Stimulated activated CD4-positive, alpha-beta T cell treated with anti-CD3 and anti-CD28 coated beads, Interleukin-4, amount 100 ng/mL, for 4 hours (primary cell): ENCODE data around the gene ELOVL3.
"Not testable (repeated sequence)": the region's sequence is repeated elsewhere in the genome, so short reads cannot be mapped to it uniquely, and the experiment has no call there.

Source experiments
- DNase-seq, 2 experiments: peaks; one replicate each; pipeline ENCODE4 v3.0.0-alpha.2; 2020

Gene ELOVL3

DNA sequence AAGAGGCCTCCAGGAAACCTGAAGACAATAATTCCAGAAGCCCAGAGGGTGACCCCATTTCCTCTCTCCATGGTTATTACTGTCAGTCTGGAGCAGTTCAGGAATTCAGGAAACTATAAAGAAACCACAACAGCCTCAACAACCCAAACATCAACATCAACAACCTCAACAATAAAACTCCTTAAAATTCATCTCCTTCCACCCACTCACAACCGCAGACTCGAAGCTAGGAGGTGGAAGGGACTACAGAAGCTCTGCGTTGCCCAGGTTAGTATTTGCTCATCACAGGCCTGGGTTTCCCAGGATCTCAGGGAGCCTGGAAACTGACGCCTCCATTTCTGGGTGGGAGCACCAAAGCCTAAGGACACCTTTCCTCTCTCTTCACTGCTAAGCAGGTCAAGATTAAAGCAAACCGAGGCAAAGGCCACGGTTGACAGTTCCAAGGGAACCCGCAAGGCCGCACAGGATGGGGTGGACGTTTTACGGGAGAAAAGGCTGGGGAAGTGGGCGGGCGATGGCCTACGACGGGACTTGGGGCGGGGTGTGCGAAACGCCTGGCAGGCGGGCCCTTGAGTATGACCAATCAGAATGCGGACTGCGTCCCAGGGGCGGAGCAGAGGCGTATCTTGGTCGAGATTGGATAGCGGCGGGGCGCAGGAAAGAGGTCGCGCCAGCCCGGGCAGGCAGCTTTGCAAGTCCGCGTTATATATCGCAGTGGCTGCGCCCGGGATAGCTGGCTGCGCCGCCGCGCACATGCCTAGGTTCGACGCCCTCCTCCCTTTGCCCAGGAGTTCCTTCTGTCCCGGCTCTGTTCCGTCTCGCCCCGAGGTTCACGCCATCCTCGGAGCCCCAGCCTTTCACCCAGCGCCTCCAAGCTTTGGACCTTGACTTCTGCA lies at the start of gene ELOVL3:
TSS of gene ELOVL3 (plus strand) at position 654 of the 896 bp plus-strand sequence. CDS start 250 bp downstream, outside the sequence.
- peak; percentile 76 to 80 for DNase-seq

GRCh38 chr10:102184606-102185005 lies 41.5 kb upstream of the ELOVL3 start:
- no peak for DNase-seq

DNA sequence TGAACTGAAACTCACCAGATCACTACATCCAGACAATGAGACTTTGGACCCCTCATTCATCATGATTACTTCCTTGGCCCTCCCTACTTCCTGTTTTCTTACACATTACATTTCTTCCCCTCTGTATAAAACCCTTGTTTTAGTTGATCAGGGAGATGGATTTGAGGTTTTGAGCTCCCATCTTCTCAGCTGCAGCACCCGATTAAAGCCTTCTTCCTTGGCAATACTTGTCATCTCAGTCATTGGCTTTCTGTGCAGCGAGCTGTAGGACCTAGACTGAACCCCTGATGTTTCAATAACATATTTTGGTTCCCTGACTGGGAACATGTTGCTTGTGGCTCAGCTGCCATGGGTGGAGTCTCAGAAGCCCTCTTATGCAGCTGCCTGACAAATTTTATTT lies 40.8 kb upstream of the ELOVL3 start:
- no peak for DNase-seq

GRCh38 chr10:102185811-102186527 lies 40.1 kb upstream of the ELOVL3 start:
- no peak for DNase-seq

DNA sequence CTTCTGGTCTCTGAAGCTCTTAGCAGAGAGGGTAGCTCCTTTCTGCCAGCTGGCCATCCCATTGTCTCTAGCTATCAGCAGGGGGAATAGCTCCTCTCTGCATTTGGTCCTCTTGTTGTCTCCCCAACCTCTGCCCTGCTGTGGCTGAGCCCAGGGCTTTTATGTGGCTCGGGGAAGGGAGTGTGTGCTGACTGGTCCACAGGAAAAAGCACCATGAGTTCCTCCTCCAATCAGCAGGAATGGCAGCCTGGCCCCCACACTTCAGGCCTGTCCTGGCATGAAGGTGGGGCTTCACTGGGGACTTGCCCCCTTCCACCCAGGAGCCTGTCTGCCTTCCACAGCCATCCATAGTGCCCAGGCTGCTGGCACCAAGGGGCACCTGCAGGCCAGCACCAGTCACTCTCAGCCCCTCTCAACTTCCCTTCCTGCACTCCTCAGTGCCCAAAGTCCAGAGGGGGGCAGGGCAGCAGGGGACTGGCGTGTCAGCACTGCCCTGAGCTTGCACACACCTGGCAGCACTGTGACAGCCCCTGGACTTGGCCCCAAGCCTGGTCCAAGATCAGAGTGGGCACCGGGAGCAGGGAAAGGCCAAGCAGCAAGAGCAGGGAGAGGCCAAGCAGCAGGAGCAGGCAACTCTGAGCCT lies 37.7 kb upstream of the ELOVL3 start:
- no peak for DNase-seq

DNA sequence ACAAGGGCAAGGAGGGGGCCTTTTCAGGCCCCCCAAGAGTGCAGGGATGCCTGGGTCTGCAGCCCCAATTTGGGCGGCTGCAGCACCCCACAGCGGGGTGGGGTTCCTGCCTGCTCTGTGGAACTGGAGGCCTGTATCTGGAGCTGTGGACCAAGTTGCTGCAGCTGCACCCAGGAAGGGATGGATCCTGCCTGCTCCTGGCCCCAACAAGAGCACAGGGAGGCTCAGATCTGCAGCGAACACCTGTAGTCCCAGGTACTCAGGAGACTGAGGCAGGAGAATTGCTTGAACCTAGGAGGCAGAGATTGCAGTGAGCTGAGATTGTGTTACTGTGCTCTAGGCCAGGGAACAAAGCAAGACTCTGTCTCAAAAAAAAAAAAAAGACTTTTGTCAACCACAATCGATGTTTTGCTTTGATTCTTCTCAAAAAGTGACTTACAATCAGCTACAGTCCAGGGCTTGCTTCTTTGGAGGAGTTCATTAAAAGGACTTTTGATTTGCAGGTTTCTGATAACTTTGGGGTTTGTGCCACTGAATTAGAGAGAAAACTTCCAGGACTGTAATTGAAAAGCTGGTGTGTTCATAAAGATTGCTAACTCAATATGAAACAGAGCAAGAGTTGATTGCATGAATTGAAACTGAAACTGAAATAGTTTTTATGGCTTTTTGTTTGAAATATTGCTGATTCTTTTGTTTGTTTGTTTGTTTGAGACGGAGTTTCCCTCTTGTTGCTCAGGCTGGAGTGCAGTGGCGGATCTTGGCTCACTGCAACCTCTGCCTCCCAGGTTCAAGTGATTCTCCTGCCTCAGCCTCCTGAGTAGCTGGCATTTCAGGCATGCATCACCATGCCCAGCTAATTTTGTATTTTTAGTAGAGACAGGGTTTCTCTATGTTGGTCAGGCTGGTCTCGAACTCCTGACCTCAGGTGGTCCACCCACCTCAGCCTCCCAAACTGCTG lies 36.9 kb upstream of the ELOVL3 start:
- DNase-seq: not testable (repeated sequence)

GRCh38 chr10:102191956-102192355 lies 34.1 kb upstream of the ELOVL3 start:
- no peak for DNase-seq

- DNase-seq: no peak
Observed at GRCh38 chr10:102195296-102195870, 30.7 kb upstream of the ELOVL3 start.

DNA sequence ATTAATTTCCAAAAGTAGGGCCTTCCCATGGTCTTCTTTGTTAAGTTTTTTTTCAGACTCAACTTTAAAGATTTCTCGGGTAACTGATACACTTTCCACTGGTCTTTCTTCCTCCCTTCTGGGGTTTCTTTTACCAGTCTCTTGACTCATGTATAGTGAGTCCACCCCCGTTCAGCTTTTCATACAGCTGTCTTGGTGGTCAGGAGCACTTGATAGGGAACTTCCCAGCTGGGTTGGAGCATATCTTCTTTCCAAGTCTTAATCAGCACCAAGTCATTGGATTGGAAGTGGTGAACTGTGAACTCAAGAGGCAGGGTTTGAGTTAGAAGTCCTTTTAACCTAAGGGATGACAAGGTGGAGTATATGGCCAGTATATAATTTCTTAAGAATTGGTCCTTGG lies 29.2 kb upstream of the ELOVL3 start:
- DNase-seq: no peak

DNA sequence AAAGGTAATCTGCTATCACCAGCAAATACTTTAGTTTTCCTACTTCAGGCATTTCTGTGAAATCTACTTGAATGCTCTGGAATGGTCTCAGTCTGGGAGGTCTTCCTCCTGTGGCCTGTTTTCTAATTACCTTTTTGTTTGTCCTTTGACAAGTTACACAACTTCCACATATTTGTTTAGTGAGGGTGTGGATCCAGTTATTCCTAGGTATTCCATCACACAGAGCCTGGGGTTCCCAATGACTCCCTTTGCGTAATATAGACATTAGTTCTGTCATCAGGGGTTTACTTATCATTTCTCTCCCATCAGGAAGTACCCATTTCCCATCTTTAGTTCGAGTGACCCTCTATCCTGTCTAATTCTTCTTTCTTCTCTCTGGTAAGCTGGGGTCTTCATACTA lies 28.1 kb upstream of the ELOVL3 start:
- no peak for DNase-seq

- no peak for DNase-seq
Observed at GRCh38 chr10:102200751-102201640, 25.1 kb upstream of the ELOVL3 start.

GRCh38 chr10:102202386-102202785 lies 23.7 kb upstream of the ELOVL3 start:
- DNase-seq: no peak

- no peak for DNase-seq
Observed at GRCh38 chr10:102208311-102209035, 17.6 kb upstream of the ELOVL3 start.

GRCh38 chr10:102211615-102212299 lies 14.3 kb upstream of the ELOVL3 start:
- no peak for DNase-seq

GRCh38 chr10:102213599-102213998 lies 12.5 kb upstream of the ELOVL3 start:
- not testable (repeated sequence) for DNase-seq

DNA sequence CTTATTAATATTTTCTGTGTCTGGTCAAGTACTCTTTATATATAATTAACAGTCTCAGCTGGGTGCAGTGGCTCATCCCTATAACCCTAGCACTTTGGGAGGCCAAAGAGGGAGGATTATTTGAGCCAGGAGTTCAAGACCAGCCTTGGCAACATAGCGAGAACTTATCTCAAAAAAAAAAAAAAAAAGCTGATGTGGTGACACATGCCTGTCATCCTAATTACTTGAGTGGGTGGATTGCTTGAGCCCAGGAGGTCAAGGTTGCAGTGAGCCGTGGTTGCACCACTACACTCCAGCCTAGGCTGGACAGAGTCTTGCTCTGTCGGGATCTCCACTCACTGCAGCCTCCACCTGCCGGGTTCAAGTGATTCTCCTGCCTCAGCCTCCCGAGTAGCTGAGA lies 6.7 kb upstream of the ELOVL3 start:
- DNase-seq: no peak

- no peak for DNase-seq
Observed at GRCh38 chr10:102220612-102221011, 5.5 kb upstream of the ELOVL3 start.

DNA sequence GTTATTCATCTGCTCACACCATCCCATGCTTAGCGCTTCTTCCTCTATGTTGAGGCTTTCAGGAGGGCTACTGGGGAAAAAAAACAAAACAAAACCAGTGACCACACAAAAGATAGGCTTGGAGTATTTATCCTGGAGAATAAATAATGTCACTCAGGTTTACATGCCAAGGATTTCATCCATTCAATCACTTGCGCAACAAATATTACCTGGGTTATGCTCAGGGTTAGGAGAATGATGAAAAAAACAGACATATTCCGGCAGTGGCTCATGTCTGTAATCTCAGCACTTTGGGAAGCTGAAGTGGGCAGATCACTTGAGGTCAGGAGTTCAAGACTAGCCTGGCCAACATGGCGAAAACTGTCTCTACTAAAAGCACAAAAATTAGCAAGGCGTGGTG lies 3.3 kb upstream of the ELOVL3 start:
- no peak for DNase-seq

- DNase-seq: no peak
Observed at GRCh38 chr10:102226542-102226870, 407 bp downstream of the ELOVL3 start.

DNA sequence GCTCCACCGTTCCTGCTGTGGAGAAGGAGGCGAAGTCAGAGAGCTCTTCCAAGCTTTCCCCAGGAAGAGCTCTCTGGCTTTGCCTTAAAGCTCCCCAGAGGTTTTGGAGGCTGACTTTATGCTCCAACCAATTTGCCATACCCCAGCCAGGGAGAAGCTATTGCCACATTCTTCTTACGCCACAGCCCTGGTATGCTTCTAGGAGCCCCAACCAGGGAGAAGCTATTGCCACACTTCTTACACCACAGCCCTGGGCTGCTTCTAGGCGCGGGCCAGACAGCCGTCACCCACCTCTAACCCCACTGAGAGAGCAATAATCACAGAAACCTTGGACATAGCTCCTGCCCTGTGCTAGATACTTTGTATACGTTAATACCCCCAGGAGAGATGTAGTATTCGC lies 951 bp downstream of the ELOVL3 start:
- DNase-seq: no peak
